CD4-positive, alpha-beta T cell (primary cell): ENCODE measurements around the gene RPLP1. TPM values are rescaled to one million over a fixed set of nuclear protein-coding genes. Genes with fewer than 3 reads are reported as not detected.

Experiments
- ATAC-seq: fragments of 200-7000 bp; cut with Tn5 transposase; one replicate; pipeline ENCODE4 v1.10.0; 2022; ENCODE audit warnings: mild to moderate bottlenecking; ENCODE audit not compliant: poor library complexity
- CTCF ChIA-PET: fragments of 350-600 bp; sonication (Branson Sonifier 250); formaldehyde crosslinking; loops from one replicate; lab custom pipeline; 2021; ENCODE audit warnings: antibody characterized with exemption, inconsistent platforms; lab: Charles Lee
- POLR2A ChIA-PET: fragments of 350-600 bp; sonication (Branson Sonifier 250); formaldehyde crosslinking; loops from one replicate; lab custom pipeline; 2021; ENCODE audit warnings: antibody characterized with exemption, inconsistent platforms; lab: Charles Lee
- DNase-seq, 14 experiments: peaks; one replicate each; pipeline ENCODE4 v3.0.0-alpha.2; 2013 to 2020; ENCODE audit warnings: mixed read lengths in 2 of 14
- H3K27ac ChIP-seq, 2 donors: one replicate each; pipeline versions ENCODE4 v1.5.1 to v1.7.0; 2013; ENCODE audit warnings: low read length in 2 of 2, low read depth in 1 of 2, mild to moderate bottlenecking in 1 of 2
- H3K27me3 ChIP-seq, 2 experiments: 1 replicate in 1 of 2; 2 replicates in 1 of 2; pipeline versions ENCODE4 v1.6.1 to v1.7.0; 2013; ENCODE audit warnings: low read length in 2 of 2, control low read depth in 1 of 2, mild to moderate bottlenecking in 1 of 2, moderate library complexity in 1 of 2; ENCODE audit not compliant: insufficient read depth in 2 of 2, control insufficient read depth in 1 of 2
- H3K36me3 ChIP-seq: one replicate; pipeline ENCODE4 v1.6.1; 2013; ENCODE audit warnings: low read length, control low read depth; ENCODE audit not compliant: insufficient read depth
- H3K4me1 ChIP-seq: one replicate; pipeline ENCODE4 v1.6.1; 2013; ENCODE audit warnings: low read length, control low read depth; ENCODE audit not compliant: insufficient read depth
- H3K4me3 ChIP-seq: one replicate; pipeline ENCODE4 v1.5.1; 2013; ENCODE audit warnings: mild to moderate bottlenecking, low read length, moderate library complexity
- H3K9me3 ChIP-seq, 2 experiments: 1 replicate in 1 of 2; 2 replicates in 1 of 2; pipeline versions ENCODE4 v1.6.1 to v1.7.0; 2013; ENCODE audit warnings: low read length in 2 of 2, mild to moderate bottlenecking in 2 of 2, control low read depth in 1 of 2, moderate library complexity in 1 of 2; ENCODE audit not compliant: control insufficient read depth in 1 of 2, insufficient read depth in 1 of 2
- H3K27ac Mint-ChIP-seq: one replicate; pipeline ENCODE4 v1.8.0; 2020; ENCODE audit warnings: mixed read lengths
- H3K27me3 Mint-ChIP-seq: one replicate; pipeline ENCODE4 v1.8.0; 2021; ENCODE audit warnings: mixed read lengths
- H3K36me3 Mint-ChIP-seq: one replicate; pipeline ENCODE4 v1.8.0; 2021; ENCODE audit warnings: low read depth, mixed read lengths
- H3K4me1 Mint-ChIP-seq: one replicate; pipeline ENCODE4 v1.8.0; 2021; ENCODE audit warnings: low read depth, mixed read lengths
- H3K4me3 Mint-ChIP-seq: one replicate; pipeline ENCODE4 v1.8.0; 2020; ENCODE audit warnings: mild to moderate bottlenecking, mixed read lengths
- H3K9me3 Mint-ChIP-seq: one replicate; pipeline ENCODE4 v1.8.0; 2020; ENCODE audit warnings: mixed read lengths
- CTCF ChIP-seq: fragments of 200-600 bp; IDR thresholded peaks from one replicate; pipeline ENCODE4 v1.8.0; 2022; ENCODE audit warnings: antibody characterized with exemption, mild to moderate bottlenecking
- intact Hi-C, 2 experiments: fragments of 100-400 bp; cut with DNase I in 1 of 2; cut with micrococcal nuclease in 1 of 2; formaldehyde crosslinking; loops; one replicate each; pipeline versions ENCODE4 v1.15.1 to v1.9.0; 2023 to 2025; cut with DNase I, micrococcal nuclease
- total RNA-seq, 174 experiments: library from RNA in 2 of 174; stranded (reverse) in 2 of 174; gene quantifications; one replicate each; pipeline ENCODE4 v1.2.3 and lab custom pipeline; 2021 to 2026

RPLP1 gene
- total RNA-seq, 2 experiments from 2014 or later = 2,527 to 2,615 TPM

GRCh38 chr15:69482686-69483256, 30.2 kb downstream of the RPLP1 start:
- Histone ChIP-seq H3K27ac (no peak overlapping the region), H3K27me3 (no peaks in the 10 kb centered on the region), H3K9me3 (peaks cover 4 to 14% of the 10 kb centered on the region in 2 experiments), H3K36me3 (no peaks in the 10 kb centered on the region), H3K4me1 (peaks cover 5% of the 10 kb centered on the region), H3K4me3 (no peak overlapping the region)
- no peak for TF ChIP-seq CTCF
- no peaks in the 10 kb centered on the region for H3K36me3 Mint-ChIP-seq
- H3K27ac Mint-ChIP-seq = no peak overlapping the region
- no peaks in the 10 kb centered on the region for H3K9me3 Mint-ChIP-seq
- H3K4me1 Mint-ChIP-seq = no peaks in the 10 kb centered on the region
- ATAC-seq (no peak), DNase-seq (no peak)
- CTCF ChIA-PET = no interaction called here
- no peak overlapping the region for H3K4me3 Mint-ChIP-seq
- POLR2A ChIA-PET = no interaction called here
- H3K27me3 Mint-ChIP-seq = no peaks in the 10 kb centered on the region
- intact Hi-C loops = no loop called here

GRCh38 chr15:69484837-69485236, 32.2 kb downstream of the RPLP1 start:
- no peak for TF ChIP-seq CTCF
- H3K4me3 ChIP-seq = no peak overlapping the region
- no peak overlapping the region for H3K27ac Mint-ChIP-seq
- H3K9me3 ChIP-seq = peaks cover 4 to 9% of the 10 kb centered on the region in 2 experiments
- no peaks in the 10 kb centered on the region for H3K36me3 ChIP-seq
- intact Hi-C loops = no loop called here
- H3K4me1 Mint-ChIP-seq = no peaks in the 10 kb centered on the region
- CTCF ChIA-PET = no interaction called here
- ATAC-seq (no peak), DNase-seq (no peak)
- no peaks in the 10 kb centered on the region for H3K27me3 ChIP-seq
- no peaks in the 10 kb centered on the region for H3K9me3 Mint-ChIP-seq
- H3K36me3 Mint-ChIP-seq = no peaks in the 10 kb centered on the region
- H3K27ac ChIP-seq = no peak overlapping the region
- H3K27me3 Mint-ChIP-seq = no peaks in the 10 kb centered on the region
- POLR2A ChIA-PET = no interaction called here
- H3K4me3 Mint-ChIP-seq = no peak overlapping the region
- H3K4me1 ChIP-seq = no peaks in the 10 kb centered on the region

- ChIA-PET CTCF (no interaction called here), POLR2A (no interaction called here)
- Histone ChIP-seq H3K27me3 (no peaks in the 10 kb centered on the region), H3K27ac (no peak overlapping the region), H3K4me1 (no peaks in the 10 kb centered on the region), H3K9me3 (peaks cover 0 to 9% of the 10 kb centered on the region in 2 experiments), H3K36me3 (no peaks in the 10 kb centered on the region), H3K4me3 (no peak overlapping the region)
- Mint-ChIP-seq H3K27me3 (no peaks in the 10 kb centered on the region), H3K4me1 (no peaks in the 10 kb centered on the region), H3K27ac (no peak overlapping the region), H3K36me3 (no peaks in the 10 kb centered on the region), H3K4me3 (no peak overlapping the region), H3K9me3 (peaks cover 2% of the 10 kb centered on the region)
- TF ChIP-seq CTCF = no peak
- intact Hi-C loops = no loop called here
- ATAC-seq (no peak), DNase-seq (no peak)
These were observed 34.0 kb downstream of the RPLP1 start for GRCh38 chr15:69486481-69487110.
